Epithelial cell of prostate (primary cell): ENCODE data around the gene DSC3.
A peak's percentile ranks its signal among the peaks of the same experiment; 100 is the strongest.
"Not testable (repeated sequence)": the region's sequence is repeated elsewhere in the genome, so short reads cannot be mapped to it uniquely, and the experiment has no call there.

ENCODE experiments used
- DNase-seq: peaks from one replicate; pipeline ENCODE4 v3.0.0-alpha.2; 2011; ENCODE audit warnings: low read depth, low spot score
- H3K27ac ChIP-seq: fragments of 450-650 bp; 2 replicates; pipeline ENCODE4 v1.5.1; 2017; ENCODE audit warnings: mild to moderate bottlenecking

The DSC3 gene

GRCh38 chr18:31043709-31044108 lies 1.2 kb upstream of the DSC3 start:
- no peak overlapping the region for H3K27ac ChIP-seq
- no peak for DNase-seq

GRCh38 chr18:31042084-31042405 lies 497 bp downstream of the DSC3 start:
- no peak for DNase-seq
- peak overlapping the region; percentile 94 for H3K27ac ChIP-seq

- no peak for DNase-seq
- H3K27ac ChIP-seq, result peak overlapping the region; percentile 94
These were observed 1.1 kb downstream of the DSC3 start for GRCh38 chr18:31041271-31042083.

- peak overlapping the region; percentile 94 for H3K27ac ChIP-seq
- DNase-seq, result no peak
These were observed 1.8 kb downstream of the DSC3 start for GRCh38 chr18:31040686-31041270.

- peak; percentile 60 for DNase-seq
- peak overlapping the region; percentile 94 for H3K27ac ChIP-seq
These were observed 3.1 kb downstream of the DSC3 start for GRCh38 chr18:31039426-31039825.

- not testable (repeated sequence) for DNase-seq, H3K27ac ChIP-seq
These were observed 4.9 kb downstream of the DSC3 start for GRCh38 chr18:31037686-31038085.

- H3K27ac ChIP-seq, result no peak overlapping the region
- no peak for DNase-seq
These were observed 8.0 kb downstream of the DSC3 start for GRCh38 chr18:31034541-31034940.

- no peak for DNase-seq
- H3K27ac ChIP-seq, result no peak overlapping the region
These were observed 11.8 kb downstream of the DSC3 start for GRCh38 chr18:31030574-31031278.

- no peak for DNase-seq
- no peak overlapping the region for H3K27ac ChIP-seq
These were observed 26.7 kb downstream of the DSC3 start for GRCh38 chr18:31015715-31016434.

GRCh38 chr18:31011455-31011854 lies 31.1 kb downstream of the DSC3 start:
- DNase-seq, result peak; percentile 96
- H3K27ac ChIP-seq, result peak overlapping the region; percentile 58

- peak overlapping the region; percentile 58 for H3K27ac ChIP-seq
- no peak for DNase-seq
These were observed 31.9 kb downstream of the DSC3 start for GRCh38 chr18:31010601-31011000.

GRCh38 chr18:30999887-31000628 lies 42.5 kb downstream of the DSC3 start:
- no peak overlapping the region for H3K27ac ChIP-seq
- DNase-seq, result no peak

- no peak overlapping the region for H3K27ac ChIP-seq
- DNase-seq, result no peak
These were observed 43.4 kb downstream of the DSC3 start for GRCh38 chr18:30999186-30999585.

- no peak overlapping the region for H3K27ac ChIP-seq
- no peak for DNase-seq
These were observed 45.3 kb downstream of the DSC3 start for GRCh38 chr18:30997223-30997622.

GRCh38 chr18:30992231-30992630 lies 50.3 kb downstream of the DSC3 start:
- peak; percentile 56 for DNase-seq
- H3K27ac ChIP-seq, result peak overlapping the region; percentile 80

GRCh38 chr18:30991397-30991796 lies 51.1 kb downstream of the DSC3 start:
- H3K27ac ChIP-seq, result peak overlapping the region; percentile 80
- DNase-seq, result no peak

- no peak for DNase-seq
- H3K27ac ChIP-seq, result peak overlapping the region; percentile 13
These were observed 53.4 kb downstream of the DSC3 start for GRCh38 chr18:30989141-30989540.

GRCh38 chr18:30988440-30988839 lies 54.1 kb downstream of the DSC3 start:
- peak overlapping the region; percentile 82 for H3K27ac ChIP-seq
- DNase-seq, result no peak

- H3K27ac ChIP-seq, result peak overlapping the region; percentile 82
- peak; percentile 99 for DNase-seq
These were observed 54.9 kb downstream of the DSC3 start for GRCh38 chr18:30987467-30988241.
